GM12878 (cell line): Measurements from ENCODE around the gene FETUB. TPM values are rescaled to one million over a fixed set of nuclear protein-coding genes. Genes with fewer than 3 reads are reported as not detected.

Experiments used
- ATAC-seq: fragments of 200-7000 bp; cut with Tn5 transposase; 3 replicates; pipeline ENCODE4 v1.9.1; 2020; ENCODE audit warnings: mild to moderate bottlenecking, moderate library complexity
- BruUV-seq: library from RNA; stranded (reverse); fragments of 400-500 nt; replicated peaks from 2 replicates; lab custom pipeline; 2021; lab: Mats Ljungman, UMichigan
- CTCF ChIA-PET: fragments of 300-600 bp; sonication (Branson Sonifier 250); formaldehyde crosslinking; extraction: SDS; loops from one replicate; lab custom pipeline; 2021; ENCODE audit warnings: inconsistent platforms; lab: Yijun Ruan, JAX
- POLR2A ChIA-PET: fragments of 350-600 bp; formaldehyde crosslinking; extraction: SDS; loops from one replicate; lab custom pipeline; 2021; ENCODE audit warnings: inconsistent platforms; lab: Charles Lee
- RAD21 ChIA-PET: fragments of 300-600 bp; sonication (Branson Sonifier 250); formaldehyde crosslinking; loops from one replicate; lab custom pipeline; 2023; ENCODE audit warnings: antibody characterized with exemption; ENCODE audit not compliant: unreplicated experiment; lab: Charles Lee
- SMC1A ChIA-PET: fragments of 300-600 bp; sonication (Branson Sonifier 250); formaldehyde crosslinking; loops from one replicate; lab custom pipeline; 2023; ENCODE audit not compliant: unreplicated experiment, uncharacterized antibody; lab: Charles Lee
- DNase-seq: peaks from one replicate; pipeline ENCODE4 v3.0.0-alpha.2; 2011; ENCODE audit warnings: low read depth, low spot score
- FAIRE-seq: peaks from 3 replicates; lab custom pipeline; 2011; peaks lifted over from hg19 to GRCh38; lab: Jason Lieb, UNC
- H2AFZ ChIP-seq: 2 replicates; pipeline ENCODE4 v1.6.0; 2011; ENCODE audit warnings: low read depth, low read length, control low read depth; ENCODE audit not compliant: control insufficient read depth
- H3K27ac ChIP-seq: 2 replicates; pipeline ENCODE4 v1.5.1; 2011; ENCODE audit warnings: control low read depth; ENCODE audit not compliant: control insufficient read depth, insufficient read depth
- H3K27me3 ChIP-seq, 2 experiments: replicated peaks in 1 of 2; 2 replicates each; pipeline versions ENCODE4 v1.6.0 to v1.6.1; 2011; ENCODE audit warnings: low read length in 1 of 2; ENCODE audit not compliant: control insufficient read depth in 2 of 2, insufficient read depth in 2 of 2
- H3K36me3 ChIP-seq, 2 experiments: 2 replicates each; pipeline ENCODE4 v1.5.1; 2011; ENCODE audit warnings: low read length in 1 of 2; ENCODE audit not compliant: control insufficient read depth in 2 of 2, insufficient read depth in 2 of 2
- H3K4me1 ChIP-seq: 2 replicates; pipeline ENCODE4 v1.6.1; 2011; ENCODE audit warnings: mild to moderate bottlenecking, low read length, moderate library complexity, mixed read lengths; ENCODE audit not compliant: control insufficient read depth, insufficient read depth
- H3K4me2 ChIP-seq: 2 replicates; pipeline ENCODE4 v1.6.0; 2011; ENCODE audit warnings: control low read depth; ENCODE audit not compliant: control insufficient read depth, insufficient read depth
- H3K4me3 ChIP-seq: fragments of 200-600 bp; sonication (generic); 2 replicates; pipeline ENCODE4 v1.5.1; 2016
- H3K79me2 ChIP-seq: 2 replicates; pipeline ENCODE4 v1.6.0; 2011; ENCODE audit warnings: low read length; ENCODE audit not compliant: control insufficient read depth, insufficient read depth
- H3K9ac ChIP-seq: 2 replicates; pipeline ENCODE4 v1.8.0; 2011; ENCODE audit warnings: low read length, control low read depth, mixed read lengths; ENCODE audit not compliant: control insufficient read depth, insufficient read depth
- H3K9me3 ChIP-seq: replicated peaks from 3 replicates; pipeline ENCODE4 v1.5.1; 2011; ENCODE audit warnings: mild to moderate bottlenecking, low read length; ENCODE audit not compliant: control insufficient read depth, insufficient read depth
- H4K20me1 ChIP-seq: 2 replicates; pipeline ENCODE4 v1.6.0; 2011; ENCODE audit not compliant: control insufficient read depth, insufficient read depth
- BCL11A ChIP-seq: IDR thresholded peaks from 2 replicates; pipeline ENCODE4 v1.6.1; 2011; ENCODE audit warnings: low read depth, low read length
- CHD4 ChIP-seq: fragments of 200-600 bp; sonication (generic); IDR thresholded peaks from 2 replicates; pipeline ENCODE4 v1.6.1; 2016; ENCODE audit warnings: mild to moderate bottlenecking
- ESRRA ChIP-seq: IDR thresholded peaks from 2 replicates; pipeline ENCODE4 v1.6.1; 2012; ENCODE audit warnings: mild to moderate bottlenecking, low read length, improper control_type of control experiment
- ETV6 ChIP-seq, 2 experiments: fragments of 450-650 bp in 1 of 2; IDR thresholded peaks in 1 of 2; conservative IDR thresholded peaks in 1 of 2; 2 replicates each; pipeline ENCODE4 v1.6.1; 2014; ENCODE audit warnings: antibody characterized with exemption in 1 of 2, borderline replicate concordance in 1 of 2, low read depth in 1 of 2, mild to moderate bottlenecking in 1 of 2, moderate library complexity in 1 of 2
- IKZF1 ChIP-seq: fragments of 450-650 bp; conservative IDR thresholded peaks from 2 replicates; pipeline ENCODE4 v1.6.1; 2017; ENCODE audit warnings: antibody characterized with exemption, mild to moderate bottlenecking
- JUNB ChIP-seq: IDR thresholded peaks from 2 replicates; pipeline ENCODE4 v1.6.1; 2016; ENCODE audit warnings: antibody characterized with exemption, mild to moderate bottlenecking
- KAT2A ChIP-seq: conservative IDR thresholded peaks from 2 replicates; pipeline ENCODE4 v1.6.1; 2011; ENCODE audit warnings: low read depth, low read length; ENCODE audit not compliant: control insufficient read depth
- MEF2A ChIP-seq: IDR thresholded peaks from 2 replicates; pipeline ENCODE4 v1.6.1; 2011; ENCODE audit warnings: low read depth, mild to moderate bottlenecking, low read length, moderate library complexity; ENCODE audit not compliant: insufficient read depth
- RBBP5 ChIP-seq: fragments of 200-600 bp; sonication (generic); conservative IDR thresholded peaks from 2 replicates; pipeline ENCODE4 v1.6.1; 2016
- SMC3 ChIP-seq: IDR thresholded peaks from 2 replicates; pipeline ENCODE4 v1.6.1; 2011; ENCODE audit warnings: low read length, improper control_type of control experiment, borderline replicate concordance
- ZNF207 ChIP-seq: fragments of 450-650 bp; IDR thresholded peaks from 2 replicates; pipeline ENCODE4 v1.6.1; 2014; ENCODE audit warnings: antibody characterized with exemption, mild to moderate bottlenecking, borderline replicate concordance
- WGBS: methylation state at CpG from one replicate; pipeline ENCODE4 v1.1.6; 2016; ENCODE audit warnings: low lambda C conversion rate; ENCODE audit not compliant: insufficient replicate concordance, insufficient coverage; ENCODE audit errors: missing lambda C conversion rate; 5-methylcytosine and 5-hydroxymethylcytosine counted together
- in situ Hi-C: fragments of 300-500 bp; cut with MboI; formaldehyde crosslinking; loops from 9 replicates; pipeline ENCODE4 v1.14.3; 2018; ENCODE audit warnings: mixed read lengths
- intact Hi-C: fragments of 100-400 bp; cut with micrococcal nuclease; formaldehyde crosslinking; loops from one replicate; pipeline ENCODE4 v1.14.2; 2022; ENCODE audit not compliant: unreplicated experiment
- polyA plus RNA-seq, 11 experiments: library from polyadenylated mRNA; depleted of rRNA in 4 of 11; unstranded in 6 of 11; stranded (reverse) in 5 of 11; fragments of >200 nt; fragmentation: Nextera tagmentation in 4 of 11; fragmentation: Illumina TruSeq in 1 of 11; extraction: Ambion mirVana in 4 of 11; extraction: Trizol in 1 of 11; gene quantifications; 1 replicate in 1 of 11; 2 replicates in 10 of 11; pipeline versions ENCODE4 v1.2.1 to v1.2.3, GENCODE V29; 2011 to 2016; ENCODE audit warnings: inconsistent platforms in 2 of 11, missing spikeins in 2 of 11, low read depth in 1 of 11
- total RNA-seq, 4 experiments: library from RNA; depleted of rRNA in 3 of 4; stranded (reverse); fragments of >200 nt in 3 of 4; fragmentation: Illumina TruSeq in 1 of 4; extraction: Trizol in 1 of 4; gene quantifications; 2 replicates each; pipeline versions ENCODE4 v1.2.1 to v1.2.3, GENCODE V29; 2013 to 2021
- TF ChIP-seq, protein P1 (sequence below): IDR thresholded peaks from 2 replicates; pipeline ENCODE4 v1.6.1; 2012; ENCODE audit warnings: mild to moderate bottlenecking, low read depth, low read length
- TF ChIP-seq, protein P2 (sequence below): IDR thresholded peaks from 2 replicates; pipeline ENCODE4 v1.6.1; 2011; ENCODE audit warnings: mild to moderate bottlenecking, low read depth, low read length, moderate library complexity; ENCODE audit not compliant: insufficient replicate concordance
- TF ChIP-seq, protein P3 (sequence below): fragments of 450-650 bp; IDR thresholded peaks from 2 replicates; pipeline ENCODE4 v1.6.1; 2017; ENCODE audit warnings: borderline replicate concordance

The FETUB gene
- total and polyA plus RNA-seq, 10 of the 15 experiments (the other 5 are each of a cell fraction or from before 2014, with no cell fraction given): not detected

DNA sequence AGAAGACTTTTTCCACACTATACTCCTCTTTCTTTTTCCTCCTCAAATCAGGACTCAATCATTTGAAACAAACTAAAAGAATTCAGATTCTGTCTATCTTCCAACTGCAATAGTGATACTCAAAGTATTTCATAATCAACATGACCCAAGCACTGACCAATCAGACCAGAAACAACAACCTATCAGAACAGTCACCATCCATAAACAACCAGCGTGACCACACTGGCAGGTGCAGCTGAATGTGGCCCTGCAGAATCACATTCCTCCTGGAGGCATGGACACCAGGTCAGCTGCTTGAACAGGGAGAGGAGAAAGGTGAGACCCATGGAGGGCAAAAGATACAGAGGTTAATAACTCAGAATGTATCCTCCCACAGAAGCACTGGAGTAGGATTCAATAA is 39.0 kb downstream of the FETUB start:
- Histone ChIP-seq H3K36me3 (no peaks in the 10 kb centered on the region), H3K4me3 (no peak overlapping the region), H3K79me2 (no peaks in the 10 kb centered on the region), H3K4me1 (no peaks in the 10 kb centered on the region), H3K27me3 (no peaks in the 10 kb centered on the region; a peak in 2 of 4 replicates), H3K27ac (no peak overlapping the region), H4K20me1 (no peaks in the 10 kb centered on the region), H3K9me3 (no peaks in the 10 kb centered on the region), H2AFZ (no peak overlapping the region), H3K9ac (no peak overlapping the region), H3K4me2 (no peak overlapping the region)
- WGBS: 6% methylated on average over 1 of the region's 1 CpG
- FAIRE-seq (no peak), ATAC-seq (no peak), DNase-seq (no peak)
- intact Hi-C loops (no loop called here), in situ Hi-C loops (no loop called here)
- no TSS peak for BruUV-seq
- no peak for TF ChIP-seq SMC3
- no peak for TF ChIP-seq ZNF207
- TF ChIP-seq BCL11A: no peak
- TF ChIP-seq, protein P1, sequence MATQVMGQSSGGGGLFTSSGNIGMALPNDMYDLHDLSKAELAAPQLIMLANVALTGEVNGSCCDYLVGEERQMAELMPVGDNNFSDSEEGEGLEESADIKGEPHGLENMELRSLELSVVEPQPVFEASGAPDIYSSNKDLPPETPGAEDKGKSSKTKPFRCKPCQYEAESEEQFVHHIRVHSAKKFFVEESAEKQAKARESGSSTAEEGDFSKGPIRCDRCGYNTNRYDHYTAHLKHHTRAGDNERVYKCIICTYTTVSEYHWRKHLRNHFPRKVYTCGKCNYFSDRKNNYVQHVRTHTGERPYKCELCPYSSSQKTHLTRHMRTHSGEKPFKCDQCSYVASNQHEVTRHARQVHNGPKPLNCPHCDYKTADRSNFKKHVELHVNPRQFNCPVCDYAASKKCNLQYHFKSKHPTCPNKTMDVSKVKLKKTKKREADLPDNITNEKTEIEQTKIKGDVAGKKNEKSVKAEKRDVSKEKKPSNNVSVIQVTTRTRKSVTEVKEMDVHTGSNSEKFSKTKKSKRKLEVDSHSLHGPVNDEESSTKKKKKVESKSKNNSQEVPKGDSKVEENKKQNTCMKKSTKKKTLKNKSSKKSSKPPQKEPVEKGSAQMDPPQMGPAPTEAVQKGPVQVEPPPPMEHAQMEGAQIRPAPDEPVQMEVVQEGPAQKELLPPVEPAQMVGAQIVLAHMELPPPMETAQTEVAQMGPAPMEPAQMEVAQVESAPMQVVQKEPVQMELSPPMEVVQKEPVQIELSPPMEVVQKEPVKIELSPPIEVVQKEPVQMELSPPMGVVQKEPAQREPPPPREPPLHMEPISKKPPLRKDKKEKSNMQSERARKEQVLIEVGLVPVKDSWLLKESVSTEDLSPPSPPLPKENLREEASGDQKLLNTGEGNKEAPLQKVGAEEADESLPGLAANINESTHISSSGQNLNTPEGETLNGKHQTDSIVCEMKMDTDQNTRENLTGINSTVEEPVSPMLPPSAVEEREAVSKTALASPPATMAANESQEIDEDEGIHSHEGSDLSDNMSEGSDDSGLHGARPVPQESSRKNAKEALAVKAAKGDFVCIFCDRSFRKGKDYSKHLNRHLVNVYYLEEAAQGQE: no peak
- no peak for TF ChIP-seq IKZF1
- no peak for TF ChIP-seq MEF2A
- no peak for TF ChIP-seq RBBP5
- TF ChIP-seq ESRRA: no peak
- no peak for TF ChIP-seq KAT2A
- no peak for TF ChIP-seq JUNB
- TF ChIP-seq, protein P2, sequence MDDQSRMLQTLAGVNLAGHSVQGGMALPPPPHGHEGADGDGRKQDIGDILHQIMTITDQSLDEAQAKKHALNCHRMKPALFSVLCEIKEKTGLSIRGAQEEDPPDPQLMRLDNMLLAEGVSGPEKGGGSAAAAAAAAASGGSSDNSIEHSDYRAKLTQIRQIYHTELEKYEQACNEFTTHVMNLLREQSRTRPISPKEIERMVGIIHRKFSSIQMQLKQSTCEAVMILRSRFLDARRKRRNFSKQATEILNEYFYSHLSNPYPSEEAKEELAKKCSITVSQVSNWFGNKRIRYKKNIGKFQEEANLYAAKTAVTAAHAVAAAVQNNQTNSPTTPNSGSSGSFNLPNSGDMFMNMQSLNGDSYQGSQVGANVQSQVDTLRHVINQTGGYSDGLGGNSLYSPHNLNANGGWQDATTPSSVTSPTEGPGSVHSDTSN: no peak
- TF ChIP-seq, protein P3, sequence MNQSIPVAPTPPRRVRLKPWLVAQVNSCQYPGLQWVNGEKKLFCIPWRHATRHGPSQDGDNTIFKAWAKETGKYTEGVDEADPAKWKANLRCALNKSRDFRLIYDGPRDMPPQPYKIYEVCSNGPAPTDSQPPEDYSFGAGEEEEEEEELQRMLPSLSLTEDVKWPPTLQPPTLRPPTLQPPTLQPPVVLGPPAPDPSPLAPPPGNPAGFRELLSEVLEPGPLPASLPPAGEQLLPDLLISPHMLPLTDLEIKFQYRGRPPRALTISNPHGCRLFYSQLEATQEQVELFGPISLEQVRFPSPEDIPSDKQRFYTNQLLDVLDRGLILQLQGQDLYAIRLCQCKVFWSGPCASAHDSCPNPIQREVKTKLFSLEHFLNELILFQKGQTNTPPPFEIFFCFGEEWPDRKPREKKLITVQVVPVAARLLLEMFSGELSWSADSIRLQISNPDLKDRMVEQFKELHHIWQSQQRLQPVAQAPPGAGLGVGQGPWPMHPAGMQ: no peak
- no peak for TF ChIP-seq ETV6 (conservative IDR thresholded peaks at IDR 0.05 in 1 of 2, IDR thresholded peaks at IDR 0.05 in 1 of 2; ENCODE audit: borderline replicate concordance in 1 of 2, low read depth in 1 of 2)
- no peak for TF ChIP-seq CHD4
- ChIA-PET RAD21 (no interaction called here), SMC1A (no interaction called here), CTCF (interaction anchor here (0.6 kb wide), 1 partner anchor 531 kb away, joined by 3 read pairs; no protein-coding TSS in a partner anchor), POLR2A (no interaction called here)
